ENCODE results near the gene SRP68.

SRP68 gene

DNA sequence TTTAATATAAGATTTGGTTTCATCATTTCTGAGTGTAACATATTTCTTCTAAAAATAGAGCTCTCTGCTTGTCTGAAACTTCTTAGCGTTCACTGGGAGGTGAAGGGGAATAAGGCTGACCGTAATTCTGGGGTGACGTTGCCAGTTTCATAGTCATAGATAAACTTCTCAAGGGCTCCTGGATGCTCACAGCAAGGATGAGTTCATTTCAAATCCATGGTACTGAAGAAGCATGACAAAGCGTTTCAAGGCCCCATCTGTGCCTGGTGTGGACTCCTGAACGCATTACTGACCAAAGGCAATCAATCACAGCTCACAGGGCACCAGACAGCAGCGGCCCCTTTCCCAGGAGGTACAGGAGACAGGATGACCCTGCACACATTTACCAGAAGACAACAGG is 33.2 kb downstream of the SRP68 start:
- no peak overlapping the region for H3K4me3 ChIP-seq (ENCODE audit: low read depth, low read length)
- H3K36me3 ChIP-seq = peaks cover 61% of the 10 kb centered on the region
- TF ChIP-seq, protein P1, sequence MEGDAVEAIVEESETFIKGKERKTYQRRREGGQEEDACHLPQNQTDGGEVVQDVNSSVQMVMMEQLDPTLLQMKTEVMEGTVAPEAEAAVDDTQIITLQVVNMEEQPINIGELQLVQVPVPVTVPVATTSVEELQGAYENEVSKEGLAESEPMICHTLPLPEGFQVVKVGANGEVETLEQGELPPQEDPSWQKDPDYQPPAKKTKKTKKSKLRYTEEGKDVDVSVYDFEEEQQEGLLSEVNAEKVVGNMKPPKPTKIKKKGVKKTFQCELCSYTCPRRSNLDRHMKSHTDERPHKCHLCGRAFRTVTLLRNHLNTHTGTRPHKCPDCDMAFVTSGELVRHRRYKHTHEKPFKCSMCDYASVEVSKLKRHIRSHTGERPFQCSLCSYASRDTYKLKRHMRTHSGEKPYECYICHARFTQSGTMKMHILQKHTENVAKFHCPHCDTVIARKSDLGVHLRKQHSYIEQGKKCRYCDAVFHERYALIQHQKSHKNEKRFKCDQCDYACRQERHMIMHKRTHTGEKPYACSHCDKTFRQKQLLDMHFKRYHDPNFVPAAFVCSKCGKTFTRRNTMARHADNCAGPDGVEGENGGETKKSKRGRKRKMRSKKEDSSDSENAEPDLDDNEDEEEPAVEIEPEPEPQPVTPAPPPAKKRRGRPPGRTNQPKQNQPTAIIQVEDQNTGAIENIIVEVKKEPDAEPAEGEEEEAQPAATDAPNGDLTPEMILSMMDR (IDR thresholded peaks at IDR 0.05; ENCODE audit: low read depth, low read length) = no peak
- no peaks in the 10 kb centered on the region for H3K4me1 ChIP-seq
- H3K9me3 ChIP-seq = no peaks in the 10 kb centered on the region
- no peak for DNase-seq
- no peaks in the 10 kb centered on the region for H3K27me3 ChIP-seq

DNA sequence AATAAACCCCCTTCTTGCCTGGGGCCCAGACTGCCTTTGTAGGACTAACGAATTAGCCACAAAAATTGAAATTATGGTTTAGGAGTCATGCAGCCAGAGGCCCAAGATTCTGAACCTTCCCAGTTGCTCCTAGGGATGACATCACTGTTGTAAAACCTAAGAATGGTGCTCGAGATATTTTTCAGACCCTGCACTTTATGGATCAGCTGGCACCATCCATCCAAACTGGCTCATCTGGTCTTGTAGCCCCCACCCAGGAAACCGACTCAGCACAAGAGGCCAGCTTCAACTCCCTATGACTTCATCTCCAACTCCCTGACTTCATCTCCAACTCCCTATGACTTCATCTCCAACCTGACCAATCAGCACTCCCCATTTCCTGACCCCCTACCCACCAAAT is 34.3 kb downstream of the SRP68 start:
- H3K9me3 ChIP-seq = no peaks in the 10 kb centered on the region
- no peak overlapping the region for H3K4me3 ChIP-seq (ENCODE audit: low read depth, low read length)
- no peaks in the 10 kb centered on the region for H3K27me3 ChIP-seq
- no peak for DNase-seq
- H3K36me3 ChIP-seq = peaks cover 50% of the 10 kb centered on the region
- H3K4me1 ChIP-seq = no peaks in the 10 kb centered on the region
- TF ChIP-seq, protein P1 (IDR thresholded peaks at IDR 0.05; ENCODE audit: low read depth, low read length) = no peak

DNA sequence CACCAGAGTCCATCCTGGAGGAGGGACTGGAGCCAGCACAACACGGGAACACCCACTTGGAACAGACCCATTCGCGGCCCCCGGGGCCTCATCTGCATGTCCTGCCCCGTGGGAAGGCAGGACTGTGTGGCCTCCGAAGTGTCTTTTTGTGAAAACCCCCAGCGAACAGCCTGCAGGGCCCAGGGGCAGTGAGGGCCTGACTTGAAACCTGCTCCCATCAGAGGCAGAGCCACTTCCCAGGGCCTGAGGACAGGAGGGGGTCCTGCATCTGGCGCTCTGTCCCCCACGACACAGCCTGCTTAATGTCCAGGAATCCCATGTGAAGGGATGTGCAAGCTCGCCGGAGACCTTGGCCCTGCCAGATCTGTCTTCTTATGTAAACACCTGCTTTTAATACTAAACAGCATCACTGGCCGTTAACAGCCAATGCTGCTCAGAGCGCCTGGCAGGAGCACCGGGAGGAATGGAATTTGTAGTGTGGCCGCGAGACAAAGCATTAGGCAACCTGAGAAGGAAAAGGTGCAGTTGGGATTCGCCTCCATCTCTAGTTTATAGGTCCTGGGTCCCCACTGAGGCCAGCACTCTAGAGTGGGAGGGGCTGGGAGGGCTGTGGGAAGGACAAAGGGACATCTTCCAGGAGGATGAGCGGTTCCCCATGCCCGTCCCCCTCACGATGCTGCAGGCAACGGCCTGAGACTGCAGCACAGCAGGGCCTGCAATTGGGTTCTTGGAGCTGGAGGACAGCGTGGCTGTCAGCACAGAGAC is 35.6 kb downstream of the SRP68 start:
- Histone ChIP-seq H3K4me3 (ENCODE audit: low read depth, low read length) (no peak overlapping the region), H3K4me1 (no peaks in the 10 kb centered on the region), H3K27me3 (no peaks in the 10 kb centered on the region), H3K9me3 (peaks cover 2% of the 10 kb centered on the region; the same call in 1 of the 2 replicates), H3K36me3 (peaks cover 38% of the 10 kb centered on the region)
- DNase-seq = no peak
- TF ChIP-seq, protein P1 (IDR thresholded peaks at IDR 0.05; ENCODE audit: low read depth, low read length) = no peak

DNA sequence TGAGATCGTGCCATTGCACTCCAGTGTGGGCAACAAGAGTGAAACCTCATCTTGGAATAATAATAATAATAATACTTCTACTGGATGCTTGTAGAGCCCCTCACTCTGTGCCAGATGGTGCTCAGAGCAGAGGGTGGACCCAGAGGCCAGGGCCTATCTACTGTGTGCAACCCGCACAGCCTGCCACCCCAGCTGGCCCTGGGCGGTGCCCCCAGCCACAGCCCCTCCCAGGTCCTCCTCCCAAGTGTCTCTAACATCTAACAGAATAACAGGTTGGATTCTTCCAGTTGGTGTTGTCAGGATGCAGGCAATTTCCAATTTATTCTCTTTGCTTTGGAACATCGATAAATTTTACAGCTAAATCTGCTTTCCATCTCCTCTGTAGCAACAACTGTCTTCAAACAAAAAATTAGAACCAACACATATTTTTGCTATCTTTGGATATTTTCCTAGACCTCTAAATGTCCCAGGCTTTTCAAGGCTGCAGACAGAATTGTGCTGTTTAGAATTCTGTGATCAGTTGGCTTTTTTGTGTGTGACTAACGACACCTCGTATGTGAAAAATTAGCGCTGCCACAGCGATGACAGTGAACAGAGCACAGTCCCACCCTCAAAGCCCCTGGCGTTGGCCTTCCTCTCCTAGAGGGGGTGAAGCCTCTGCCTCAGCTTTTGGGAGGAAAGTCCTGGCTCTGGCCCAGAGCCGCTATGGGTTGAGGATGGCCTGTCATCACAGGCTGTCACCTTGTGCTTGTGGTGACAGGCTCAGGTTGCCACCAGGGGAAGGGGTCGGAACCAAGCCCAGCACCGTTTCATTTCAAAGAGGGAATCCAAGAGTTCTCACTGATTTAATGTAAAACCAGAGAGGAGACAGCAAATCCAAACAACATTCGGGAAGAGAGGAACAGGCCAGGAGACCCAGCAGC is 37.6 kb downstream of the SRP68 start:
- DNase-seq = no peak
- H3K4me3 ChIP-seq (ENCODE audit: low read depth, low read length) = no peak overlapping the region
- TF ChIP-seq, protein P1 (IDR thresholded peaks at IDR 0.05; ENCODE audit: low read depth, low read length) = no peak
- H3K27me3 ChIP-seq = no peaks in the 10 kb centered on the region
- H3K36me3 ChIP-seq = peaks cover 20% of the 10 kb centered on the region
- peaks cover 3% of the 10 kb centered on the region for H3K4me1 ChIP-seq
- peaks cover 2% of the 10 kb centered on the region; the same call in 1 of the 2 replicates for H3K9me3 ChIP-seq

DNA sequence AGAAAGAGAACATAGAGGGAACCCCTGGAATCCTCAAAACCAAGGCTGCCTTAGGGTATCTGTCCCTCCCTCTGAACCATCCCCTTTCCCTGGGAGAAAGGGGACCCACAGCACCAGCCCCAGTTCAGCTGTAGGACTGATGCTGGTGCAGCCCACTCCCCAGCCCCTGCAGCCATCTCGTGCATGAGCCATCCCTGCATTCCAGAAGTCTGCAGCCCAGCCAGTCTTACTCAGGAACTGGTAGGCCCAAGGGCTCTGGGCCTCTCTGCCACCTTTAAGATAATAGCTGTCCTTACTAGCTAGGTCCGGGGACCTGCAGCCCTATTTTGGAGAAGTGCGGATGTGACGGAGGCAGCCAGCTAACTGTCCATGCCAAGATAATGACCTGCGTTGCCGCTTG is 39.2 kb downstream of the SRP68 start:
- H3K36me3 ChIP-seq = peaks cover 4% of the 10 kb centered on the region
- H3K9me3 ChIP-seq = peaks cover 2% of the 10 kb centered on the region; the same call in 1 of the 2 replicates
- TF ChIP-seq, protein P1 (IDR thresholded peaks at IDR 0.05; ENCODE audit: low read depth, low read length) = no peak
- peaks cover 3% of the 10 kb centered on the region for H3K4me1 ChIP-seq
- H3K4me3 ChIP-seq (ENCODE audit: low read depth, low read length) = no peak overlapping the region
- DNase-seq = no peak
- H3K27me3 ChIP-seq = no peaks in the 10 kb centered on the region
